Smooth muscle cell (in vitro differentiated cells): Measurements from ENCODE around the gene RASAL3. TPM values are rescaled to one million over a fixed set of nuclear protein-coding genes. Genes with fewer than 3 reads are reported as not detected.

Source experiments
- DNase-seq: peaks from one replicate; lab custom pipeline; 2025; ENCODE audit not compliant: unreplicated experiment; lab: John Stamatoyannopoulos, UW
- H2AFZ ChIP-seq: fragments of 200-600 bp; sonication (generic); 2 replicates; pipeline ENCODE4 v1.6.0; 2016; ENCODE audit warnings: antibody characterized with exemption, low read depth, mild to moderate bottlenecking
- H3F3A ChIP-seq: fragments of 200-600 bp; sonication (generic); 2 replicates; pipeline ENCODE4 v1.6.0; 2017; ENCODE audit warnings: antibody characterized with exemption, low read depth
- H3K27ac ChIP-seq: fragments of 200-600 bp; sonication (generic); 2 replicates; pipeline ENCODE4 v1.5.1; 2016; ENCODE audit warnings: low read depth, mild to moderate bottlenecking
- H3K27me3 ChIP-seq: fragments of 200-600 bp; sonication (generic); 2 replicates; pipeline ENCODE4 v1.6.1; 2016; ENCODE audit warnings: low read depth, mild to moderate bottlenecking
- H3K36me3 ChIP-seq: fragments of 200-600 bp; sonication (generic); 2 replicates; pipeline ENCODE4 v1.5.1; 2016; ENCODE audit warnings: low read depth
- H3K4me1 ChIP-seq: fragments of 200-600 bp; sonication (generic); 2 replicates; pipeline ENCODE4 v1.5.1; 2016; ENCODE audit warnings: low read depth
- H3K4me2 ChIP-seq: fragments of 200-600 bp; sonication (generic); 2 replicates; pipeline ENCODE4 v1.6.0; 2016; ENCODE audit warnings: mild to moderate bottlenecking
- H3K4me3 ChIP-seq: fragments of 200-600 bp; sonication (generic); 2 replicates; pipeline ENCODE4 v1.5.1; 2016; ENCODE audit warnings: mild to moderate bottlenecking
- H3K79me2 ChIP-seq: fragments of 200-600 bp; sonication (generic); 2 replicates; pipeline ENCODE4 v1.6.0; 2016; ENCODE audit warnings: low read depth, mild to moderate bottlenecking
- H3K9ac ChIP-seq: fragments of 200-600 bp; sonication (generic); 2 replicates; pipeline ENCODE4 v1.6.0; 2016; ENCODE audit warnings: low read depth
- H3K9me3 ChIP-seq: fragments of 200-600 bp; sonication (generic); replicated peaks from 2 replicates; pipeline ENCODE4 v1.5.1; 2016; ENCODE audit warnings: low read depth
- H4K20me1 ChIP-seq: fragments of 200-600 bp; sonication (generic); 2 replicates; pipeline ENCODE4 v1.6.0; 2016; ENCODE audit warnings: low read depth
- CTCF ChIP-seq: fragments of 200-600 bp; sonication (generic); IDR thresholded peaks from 2 replicates; pipeline ENCODE4 v1.5.1; 2017; ENCODE audit warnings: borderline replicate concordance, mild to moderate bottlenecking, antibody characterized with exemption; ENCODE audit not compliant: insufficient read depth, poor library complexity, severe bottlenecking
- WGBS: methylation state at CpG from one replicate; pipeline ENCODE4 v1.1.7; 2016; ENCODE audit warnings: low lambda C conversion rate; 5-methylcytosine and 5-hydroxymethylcytosine counted together
- polyA plus RNA-seq: library from polyadenylated mRNA; unstranded; fragments of >200 nt; fragmentation: Nextera tagmentation; extraction: Ambion mirVana; gene quantifications from 2 replicates; pipeline ENCODE4 v1.2.1, GENCODE V29; 2016
- total RNA-seq: library from RNA; depleted of rRNA; stranded (reverse); fragments of >200 nt; gene quantifications from 2 replicates; pipeline ENCODE4 v1.2.3, GENCODE V29; 2014

RASAL3 gene
- total and polyA plus RNA-seq, 2 experiments from 2014 or later = 0.24 TPM; not detected in 1

DNA sequence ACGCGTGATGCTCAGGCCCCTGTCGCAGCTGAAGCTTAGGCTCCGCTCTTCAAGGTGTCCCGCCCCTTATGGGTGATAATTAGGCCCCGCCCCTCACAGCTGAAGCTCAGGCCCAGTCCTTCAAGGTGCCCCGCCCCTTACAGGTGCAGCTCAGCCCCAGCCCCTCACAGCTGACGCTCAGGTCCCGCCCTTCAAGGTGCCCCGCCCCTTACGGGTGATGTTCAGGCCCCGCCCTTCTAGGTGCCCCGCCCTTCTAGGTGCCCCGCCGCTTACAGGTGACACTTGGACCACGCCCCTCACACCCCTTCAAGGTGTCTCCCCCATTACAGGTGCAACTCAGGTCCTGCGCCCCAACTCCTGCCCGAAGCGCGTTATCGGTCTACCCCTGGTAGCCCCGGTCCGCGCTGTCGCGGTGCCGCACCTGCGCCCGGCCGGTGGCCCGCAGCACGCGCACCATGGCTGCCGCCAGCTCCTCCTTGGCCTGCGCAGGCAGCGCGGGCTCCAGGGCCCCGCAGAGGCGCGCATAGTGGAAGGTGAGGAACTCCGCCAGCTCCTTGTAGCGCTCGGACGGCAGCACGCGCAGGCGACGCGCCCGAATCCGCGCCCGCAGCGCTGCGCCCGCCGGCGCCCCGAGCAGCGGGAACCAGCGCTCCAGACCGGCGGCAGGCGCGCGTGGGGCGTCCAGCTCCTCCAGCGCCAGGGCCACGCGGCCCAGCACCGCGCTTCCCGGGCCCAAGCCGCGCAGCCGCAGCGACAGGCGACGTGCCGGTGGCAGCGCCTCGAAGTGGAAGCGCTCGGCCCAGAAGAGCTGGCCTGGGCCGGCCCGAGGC lies 7.3 kb downstream of the RASAL3 start:
- Histone ChIP-seq H2AFZ (no peak overlapping the region), H3K9ac (no peak overlapping the region), H3F3A (no peaks in the 10 kb centered on the region), H3K4me1 (peaks cover 3% of the 10 kb centered on the region), H3K27ac (no peak overlapping the region), H4K20me1 (no peaks in the 10 kb centered on the region), H3K9me3 (no peaks in the 10 kb centered on the region), H3K27me3 (peaks cover 82% of the 10 kb centered on the region), H3K79me2 (no peaks in the 10 kb centered on the region), H3K36me3 (no peaks in the 10 kb centered on the region), H3K4me3 (no peak overlapping the region), H3K4me2 (peak overlapping the region; percentile 9)
- DNase-seq = no peak
- 4% methylated on average over 79 of the region's 86 CpGs for WGBS
- no peak for TF ChIP-seq CTCF

- TF ChIP-seq CTCF = no peak
- Histone ChIP-seq H3K27ac (no peak overlapping the region), H3K79me2 (no peaks in the 10 kb centered on the region), H4K20me1 (no peaks in the 10 kb centered on the region), H3K27me3 (peaks cover 77% of the 10 kb centered on the region), H2AFZ (no peak overlapping the region), H3K9ac (no peak overlapping the region), H3F3A (peaks cover 6% of the 10 kb centered on the region), H3K36me3 (no peaks in the 10 kb centered on the region), H3K4me2 (no peak overlapping the region), H3K4me3 (no peak overlapping the region), H3K9me3 (no peaks in the 10 kb centered on the region), H3K4me1 (peaks cover 3% of the 10 kb centered on the region)
- no peak for DNase-seq
- 53% methylated on average over 14 of the region's 14 CpGs for WGBS
These were observed 7.9 kb downstream of the RASAL3 start for GRCh38 chr19:15456441-15456840.

- Histone ChIP-seq H3K79me2 (no peaks in the 10 kb centered on the region), H3K9ac (no peak overlapping the region), H3K27me3 (peaks cover 75% of the 10 kb centered on the region), H2AFZ (no peak overlapping the region), H3K4me3 (no peak overlapping the region), H3K4me1 (peaks cover 3% of the 10 kb centered on the region), H4K20me1 (no peaks in the 10 kb centered on the region), H3K27ac (no peak overlapping the region), H3K36me3 (no peaks in the 10 kb centered on the region), H3K9me3 (no peaks in the 10 kb centered on the region), H3K4me2 (no peak overlapping the region), H3F3A (peaks cover 10% of the 10 kb centered on the region)
- DNase-seq = no peak
- WGBS = 91% methylated on average over 9 of the region's 9 CpGs
- no peak for TF ChIP-seq CTCF
These were observed 8.3 kb downstream of the RASAL3 start for GRCh38 chr19:15455996-15456395.
